HG03064 (cell line): ENCODE results near the gene OR52E6.

ENCODE experiments used
- ATAC-seq: cut with Tn5 transposase; IDR thresholded peaks from one replicate; pipeline ENCODE4 v1.9.1; 2021; ENCODE audit warnings: low read depth; ENCODE audit not compliant: unreplicated experiment

OR52E6 gene

DNA sequence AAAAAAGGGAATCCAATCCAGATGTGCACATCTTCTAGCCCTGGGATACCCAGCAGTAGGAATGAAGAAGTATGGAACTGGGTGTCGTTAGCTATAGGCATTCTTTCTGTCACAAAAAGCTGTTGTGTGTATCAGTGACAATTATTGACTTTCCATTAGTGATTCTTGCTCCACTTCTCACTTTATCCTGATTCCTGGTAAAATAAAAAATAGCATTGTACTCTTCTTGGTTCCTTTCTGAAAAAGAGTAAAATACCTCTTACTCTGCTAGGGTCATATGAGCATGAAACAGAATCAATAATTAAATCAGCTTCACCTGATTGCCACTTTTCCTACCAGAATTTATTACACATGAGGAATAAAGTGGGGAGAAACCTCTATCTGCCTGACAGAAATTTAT lies at the start of gene OR52E6:
Gene OR52E6 (minus strand): TSS at position 101 of the 400 bp plus-strand sequence. CDS start 0 bp downstream, at position 101.
- no peak for ATAC-seq

DNA sequence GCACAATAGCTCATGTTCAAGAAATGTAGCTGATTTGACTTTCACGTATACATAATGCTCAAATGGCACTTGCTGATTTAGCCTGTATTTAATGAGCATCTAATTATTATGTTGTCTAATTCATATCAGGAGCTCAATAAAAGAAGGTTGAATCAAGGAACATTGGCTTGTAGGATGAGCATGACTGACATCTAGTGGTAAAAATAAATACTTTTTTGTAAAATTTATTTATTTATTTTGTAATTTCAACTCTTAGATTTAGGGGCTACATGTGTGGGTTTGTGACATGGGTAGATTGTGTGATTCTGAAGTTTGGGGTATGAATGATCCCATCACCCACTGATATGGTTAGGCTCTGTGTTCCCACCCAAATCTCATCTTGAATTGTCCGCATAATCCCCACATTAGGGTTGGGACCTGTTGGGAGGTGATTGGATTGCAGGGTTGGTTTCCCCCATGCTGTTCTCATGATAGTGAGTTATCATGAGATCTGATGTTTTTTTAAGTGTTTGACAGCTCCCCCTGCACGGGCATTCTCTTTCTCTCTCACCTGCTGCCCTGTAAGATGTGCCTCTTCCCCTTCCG lies 49.6 kb upstream of the OR52E6 start:
- no peak for ATAC-seq

GRCh38 chr11:5887661-5888060 lies 46.0 kb upstream of the OR52E6 start:
- ATAC-seq, result no peak

- no peak for ATAC-seq
These were observed 45.5 kb upstream of the OR52E6 start for GRCh38 chr11:5887172-5887571.

GRCh38 chr11:5881756-5882155 lies 40.1 kb upstream of the OR52E6 start:
- ATAC-seq, result no peak

GRCh38 chr11:5880329-5880728 lies 38.6 kb upstream of the OR52E6 start, which contains the start of gene OR52E4:
Gene OR52E4, plus strand, starts transcription at chr11:5880629. Its CDS starts 3,664 bp downstream, at chr11:5884293.
- ATAC-seq, result no peak

DNA sequence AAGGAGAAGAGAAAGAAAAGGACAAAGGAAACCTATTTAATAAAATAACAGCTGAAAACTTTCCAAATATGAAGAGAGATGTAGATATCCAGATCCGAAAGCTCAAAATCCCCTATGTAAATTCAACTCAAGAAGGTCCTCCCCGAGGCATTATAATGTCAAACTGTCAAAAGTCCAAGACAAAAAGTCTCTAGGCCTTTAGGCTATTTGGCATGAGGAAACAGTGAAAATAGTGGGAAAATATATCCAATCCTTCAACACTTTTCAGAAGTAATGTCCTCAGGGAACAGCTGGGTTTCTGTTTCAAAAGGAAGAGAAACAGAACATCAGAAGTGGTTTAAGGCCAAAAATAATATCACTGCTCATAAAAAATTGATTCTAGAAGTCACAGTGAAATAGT lies 36.9 kb upstream of the OR52E6 start:
- no peak for ATAC-seq

DNA sequence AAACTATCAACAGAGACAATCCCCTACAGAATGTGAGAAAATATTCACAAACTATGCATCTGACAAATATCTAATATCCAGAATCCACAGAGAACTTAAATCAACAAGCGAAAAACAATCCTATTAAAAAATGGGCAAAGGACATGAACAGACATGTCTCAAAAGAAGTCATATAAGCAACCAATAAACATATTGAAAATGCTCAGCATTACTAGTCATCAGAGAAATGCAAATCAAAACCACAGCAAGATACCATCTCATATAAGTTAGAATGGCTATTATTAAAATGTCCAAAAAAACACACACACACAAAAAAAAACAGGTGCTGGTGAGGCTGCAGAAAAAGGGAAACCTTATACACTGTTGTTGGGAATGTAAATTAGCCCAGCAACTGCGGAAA lies 24.1 kb upstream of the OR52E6 start:
- ATAC-seq, result no peak

- no peak for ATAC-seq
These were observed 15.9 kb upstream of the OR52E6 start, which contains the start of gene OR52E8 for GRCh38 chr11:5857590-5857989. Gene OR52E8, minus strand, starts transcription at chr11:5857690. Its CDS starts 0 bp downstream, at chr11:5857690.

DNA sequence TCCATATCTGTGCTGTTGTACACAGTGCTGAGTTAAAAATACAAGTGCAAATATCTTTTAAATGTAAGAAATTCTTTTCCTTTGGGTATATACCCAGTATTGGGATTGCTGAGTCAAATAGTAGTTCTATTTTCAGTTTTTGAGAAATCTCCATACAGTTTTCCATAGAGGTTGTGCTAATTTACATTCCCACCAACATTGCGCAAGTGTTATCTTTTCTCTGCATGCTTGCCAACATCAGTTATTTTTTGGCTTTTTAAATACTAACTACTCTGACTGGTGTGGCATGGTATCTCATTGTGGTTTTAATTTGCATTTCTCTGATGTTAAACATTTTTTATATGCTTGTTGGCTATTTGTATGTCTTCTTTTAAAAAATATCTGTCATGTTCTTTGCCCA lies 9.3 kb upstream of the OR52E6 start:
- no peak for ATAC-seq

GRCh38 chr11:5847711-5848110 lies 6.0 kb upstream of the OR52E6 start:
- no peak for ATAC-seq

DNA sequence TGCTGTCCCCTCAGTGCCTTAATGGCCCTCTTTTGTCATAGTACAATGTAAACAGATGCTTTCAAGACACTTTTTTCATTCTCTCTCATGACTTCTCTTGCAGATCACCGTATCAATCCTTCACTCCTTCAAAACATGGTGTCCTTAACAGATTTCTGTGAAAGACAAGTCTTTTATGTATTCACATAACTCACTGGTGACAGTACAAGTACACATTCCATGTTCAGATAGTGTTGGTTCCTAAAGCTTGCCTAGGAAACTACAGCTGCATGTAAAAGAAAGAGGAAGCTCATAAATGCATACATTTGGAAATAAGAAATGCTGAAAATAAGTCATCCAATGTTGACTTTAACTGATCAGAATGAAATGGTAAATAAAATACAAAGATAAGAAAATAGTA lies 5.0 kb upstream of the OR52E6 start:
- no peak for ATAC-seq

DNA sequence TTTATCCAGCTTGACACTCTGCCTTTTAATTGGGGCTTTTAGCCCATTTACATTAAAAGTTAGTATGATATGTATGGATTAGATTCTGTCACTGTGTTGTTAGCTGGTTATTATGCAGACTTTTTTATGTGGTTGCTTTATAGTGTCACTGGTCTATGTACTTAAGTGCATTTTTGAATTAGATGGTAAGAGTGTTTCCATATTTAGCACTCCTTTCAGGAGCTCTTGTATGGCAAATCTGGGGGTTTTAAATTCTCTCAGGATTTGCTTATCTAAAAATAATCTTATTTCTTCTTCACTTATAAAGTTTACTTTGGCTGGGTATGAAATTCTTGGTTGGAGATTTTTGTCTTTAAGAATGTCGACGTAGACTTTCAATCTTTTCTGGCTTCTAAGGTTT lies 4.0 kb downstream of the OR52E6 start:
- no peak for ATAC-seq

DNA sequence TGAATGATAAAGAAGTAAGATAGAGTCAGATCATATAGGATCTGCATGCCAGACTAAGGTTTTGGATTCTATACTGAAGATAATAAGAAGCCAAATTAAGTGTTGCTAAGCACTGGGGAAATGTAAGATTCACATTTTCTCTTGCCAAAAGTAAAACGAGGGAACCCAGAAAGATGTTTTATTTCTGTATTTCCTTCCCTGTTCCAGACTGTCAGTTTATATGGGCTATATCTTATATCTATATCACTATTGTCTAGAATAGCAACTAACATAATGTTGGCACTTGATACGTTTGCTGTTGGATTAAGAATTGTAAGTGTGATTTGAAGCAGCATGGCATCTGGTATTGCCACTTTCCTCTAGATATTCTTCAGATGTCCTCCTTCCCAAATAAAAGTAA lies 8.3 kb downstream of the OR52E6 start:
- no peak for ATAC-seq

- no peak for ATAC-seq
These were observed 10.4 kb downstream of the OR52E6 start for GRCh38 chr11:5831196-5831829.

- peak; percentile 60 for ATAC-seq
These were observed 23.3 kb downstream of the OR52E6 start for GRCh38 chr11:5818245-5818886.

DNA sequence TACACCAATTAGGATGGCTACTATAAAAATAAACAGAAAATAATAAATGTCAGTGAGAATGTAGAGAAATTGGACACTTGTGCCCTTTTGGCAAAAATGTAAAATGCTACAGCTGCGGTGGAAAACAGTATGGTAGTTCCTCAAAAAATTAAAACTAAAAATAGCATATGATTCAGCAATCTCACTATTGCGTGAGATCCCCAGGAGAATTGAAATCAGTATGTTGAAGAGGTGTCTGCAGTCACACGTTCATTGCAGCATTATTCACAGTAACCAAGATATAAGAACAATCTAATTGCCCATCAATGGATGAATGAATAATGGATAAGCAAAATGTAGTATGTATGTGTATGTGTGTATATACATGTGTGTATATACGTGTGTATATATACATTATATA lies 26.2 kb downstream of the OR52E6 start:
- no peak for ATAC-seq

- ATAC-seq, result no peak
These were observed 31.5 kb downstream of the OR52E6 start for GRCh38 chr11:5809905-5810795.

GRCh38 chr11:5809122-5809519 lies 32.6 kb downstream of the OR52E6 start:
- ATAC-seq, result peak; percentile 34

DNA sequence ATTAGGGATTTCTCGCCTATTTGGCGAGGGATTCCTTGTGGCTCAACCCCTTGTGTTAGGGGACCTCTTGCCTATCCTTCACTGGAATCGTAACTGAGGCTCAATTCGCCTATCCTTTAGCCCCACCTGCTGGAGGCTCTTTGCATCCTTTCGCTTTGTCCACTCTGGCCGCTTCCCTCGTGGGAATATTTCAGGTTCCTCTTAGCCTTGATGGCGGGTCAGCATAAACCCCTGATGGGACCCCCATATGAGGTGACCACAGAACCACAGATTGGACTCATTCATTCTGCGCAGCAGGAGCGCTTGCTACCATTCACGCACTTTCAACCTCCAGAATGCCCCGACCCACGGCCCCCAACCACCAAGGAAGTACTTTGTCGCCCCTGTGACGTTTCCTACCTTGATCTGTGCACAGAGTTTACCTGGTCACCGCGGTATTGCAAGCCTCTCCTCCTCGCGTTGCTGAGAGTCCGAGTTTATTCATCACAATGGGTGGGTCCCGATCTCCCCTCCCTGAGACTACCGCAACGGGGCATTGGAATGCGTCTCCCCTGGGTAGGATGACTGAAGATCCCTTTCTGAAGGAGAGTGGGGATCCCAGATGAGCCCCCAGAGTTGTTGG lies 33.1 kb downstream of the OR52E6 start, which contains the start of gene OR52N2:
Gene OR52N2 (plus strand): TSS at position 425 of the 622 bp plus-strand sequence. CDS start 11,412 bp downstream, outside the sequence.
- ATAC-seq, result peak; percentile 92
